AG09319 (cell line): Measurements from ENCODE around the gene YPEL3.

ENCODE experiments used
- DNase-seq: peaks from one replicate; pipeline ENCODE4 v3.0.0-alpha.2; 2010; ENCODE audit warnings: low read depth; ENCODE audit errors: extremely low read depth
- CTCF ChIP-seq: IDR thresholded peaks from 2 replicates; pipeline ENCODE4 v1.5.1; 2011; ENCODE audit warnings: low read depth, mild to moderate bottlenecking, inconsistent platforms, low read length, moderate library complexity

YPEL3 gene

GRCh38 chr16:30070490-30070889 is 25.5 kb downstream of the YPEL3 start:
- no peak for TF ChIP-seq CTCF

GRCh38 chr16:30069611-30070462 is 26.2 kb downstream of the YPEL3 start:
- DNase-seq: no peak
- TF ChIP-seq CTCF: no peak

More at GRCh38 chr16:30070490-30070889, 25.5 kb downstream of the YPEL3 start:
- DNase-seq: no peak

GRCh38 chr16:30068750-30069610 is 27.0 kb downstream of the YPEL3 start:
- DNase-seq: no peak
- peak; percentile 45 for TF ChIP-seq CTCF

- DNase-seq: no peak
- TF ChIP-seq CTCF: no peak
These were observed 27.7 kb downstream of the YPEL3 start for GRCh38 chr16:30068333-30068732.

- no peak for TF ChIP-seq CTCF
- no peak for DNase-seq
These were observed 28.5 kb downstream of the YPEL3 start for GRCh38 chr16:30067584-30067916.

GRCh38 chr16:30066761-30067583 is 29.0 kb downstream of the YPEL3 start:
- no peak for TF ChIP-seq CTCF
- DNase-seq: no peak
